HepG2 (cell line): ENCODE results near the gene ADM.
A peak's percentile ranks its signal among the peaks of the same experiment; 100 is the strongest.

Experiments
- STAG1 ChIP-seq: sonication (generic); formaldehyde crosslinking; IDR thresholded peaks from 2 replicates; pipeline ENCODE4 v1.4.0; 2020; ENCODE audit warnings: missing genetic modification reagents
- TAF1 ChIP-seq: sonication (generic); formaldehyde crosslinking; IDR thresholded peaks from 2 replicates; pipeline ENCODE4 v1.4.0; 2020; ENCODE audit warnings: missing genetic modification reagents
- TF ChIP-seq, protein P1 (sequence below), 2 experiments: sonication (generic) in 1 of 2; formaldehyde crosslinking in 1 of 2; IDR thresholded peaks; 2 replicates each; pipeline versions ENCODE4 v1.5.1 to v1.6.1; 2011 to 2020; ENCODE audit warnings: borderline replicate concordance in 1 of 2, low read depth in 1 of 2, low read length in 1 of 2, mild to moderate bottlenecking in 1 of 2, missing genetic modification reagents in 1 of 2, moderate library complexity in 1 of 2

DNA sequence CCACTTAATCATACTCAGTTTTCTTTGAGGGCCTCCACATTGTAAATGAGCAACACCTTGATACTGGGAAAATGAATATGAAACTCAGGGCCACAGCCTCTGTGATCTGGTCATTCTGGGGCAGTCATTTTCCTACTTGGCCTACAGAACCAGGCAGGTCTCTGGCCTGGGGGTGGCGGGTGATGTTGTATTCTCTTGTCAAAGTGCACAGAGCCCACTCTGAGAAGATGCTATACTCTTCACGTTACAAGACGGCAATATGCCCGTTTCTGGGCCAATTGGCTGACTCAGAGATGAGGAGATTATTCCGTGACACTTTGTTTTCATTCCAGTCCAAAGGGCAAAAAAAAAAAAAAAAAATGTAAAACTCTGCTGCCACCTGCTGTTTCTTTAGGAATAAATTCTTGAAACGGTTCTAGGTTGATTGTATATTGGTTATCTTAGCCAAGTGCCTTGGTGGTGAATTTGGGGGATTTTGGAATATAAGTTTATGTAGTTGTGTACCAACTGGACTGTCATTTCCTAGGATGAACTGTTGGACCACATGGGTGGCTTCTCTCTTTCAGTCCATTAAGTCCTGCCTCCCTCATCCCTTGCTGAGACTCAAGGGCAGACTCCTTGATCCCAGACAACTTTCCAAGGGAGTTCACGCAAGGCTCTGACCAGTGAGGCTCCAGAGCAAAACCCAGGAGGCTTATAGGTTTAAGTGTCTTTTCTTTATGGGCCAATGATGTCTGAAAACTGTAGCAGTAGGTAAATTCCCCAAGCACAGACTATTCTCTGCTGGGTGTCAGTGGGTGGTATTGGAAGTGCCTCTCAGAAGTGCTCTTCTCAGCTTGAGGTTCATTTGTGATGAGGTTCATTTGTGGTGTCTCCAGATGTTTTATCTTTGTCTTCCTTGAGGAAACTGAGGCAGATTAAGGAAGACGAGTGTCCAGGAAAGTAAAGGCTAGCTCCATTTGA lies 18.2 kb downstream of the ADM start:
- TF ChIP-seq STAG1 (CRISPR knock-in tag), result peak; percentile 71
- TF ChIP-seq, protein P1, sequence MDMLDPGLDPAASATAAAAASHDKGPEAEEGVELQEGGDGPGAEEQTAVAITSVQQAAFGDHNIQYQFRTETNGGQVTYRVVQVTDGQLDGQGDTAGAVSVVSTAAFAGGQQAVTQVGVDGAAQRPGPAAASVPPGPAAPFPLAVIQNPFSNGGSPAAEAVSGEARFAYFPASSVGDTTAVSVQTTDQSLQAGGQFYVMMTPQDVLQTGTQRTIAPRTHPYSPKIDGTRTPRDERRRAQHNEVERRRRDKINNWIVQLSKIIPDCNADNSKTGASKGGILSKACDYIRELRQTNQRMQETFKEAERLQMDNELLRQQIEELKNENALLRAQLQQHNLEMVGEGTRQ (IDR thresholded peaks at IDR 0.05; ENCODE audit: low read depth, low read length), result no peak
- TF ChIP-seq, protein P1 (CRISPR knock-in tag; IDR thresholded peaks at IDR 0.05; ENCODE audit: borderline replicate concordance), result no peak
- TF ChIP-seq TAF1 (CRISPR knock-in tag), result no peak
